PC-3 (cell line): Measurements from ENCODE around the gene CRYGN. TPM values are rescaled to one million over a fixed set of nuclear protein-coding genes. Genes with fewer than 3 reads are reported as not detected.

Experiments
- ATAC-seq: fragments of 200-7000 bp; cut with Tn5 transposase; 2 replicates; pipeline ENCODE4 v1.9.1; 2020; ENCODE audit warnings: mild to moderate bottlenecking, moderate library complexity
- BruUV-seq: library from RNA; stranded (reverse); fragments of 400-500 nt; replicated peaks from 2 replicates; lab custom pipeline; 2021; lab: Mats Ljungman, UMichigan
- CTCF ChIA-PET: fragments of 300-600 bp; sonication (Branson Sonifier 250); formaldehyde crosslinking; loops from one replicate; lab custom pipeline; 2022; ENCODE audit warnings: antibody characterized with exemption; lab: Charles Lee
- POLR2A ChIA-PET: fragments of 300-600 bp; sonication (Branson Sonifier 250); formaldehyde crosslinking; loops from one replicate; lab custom pipeline; 2022; ENCODE audit warnings: antibody characterized with exemption; ENCODE audit not compliant: unreplicated experiment; lab: Charles Lee
- DNase-seq: peaks from one replicate; pipeline ENCODE4 v3.0.0-alpha.2; 2015
- H2AFZ ChIP-seq: fragments of 300-600 bp; sonication (generic); 2 replicates; pipeline ENCODE4 v1.6.0; 2016; ENCODE audit warnings: antibody characterized with exemption, low read length
- H3F3A ChIP-seq: fragments of 300-600 bp; sonication (generic); one replicate; pipeline ENCODE4 v1.6.0; 2017; ENCODE audit warnings: antibody characterized with exemption, low read length, control low read depth, mild to moderate bottlenecking; ENCODE audit not compliant: unreplicated experiment
- H3K27ac ChIP-seq: fragments of 300-600 bp; sonication (generic); 2 replicates; pipeline ENCODE4 v1.5.1; 2016; ENCODE audit warnings: mild to moderate bottlenecking, low read length
- H3K27me3 ChIP-seq: fragments of 300-600 bp; sonication (generic); 2 replicates; pipeline ENCODE4 v1.6.1; 2016; ENCODE audit warnings: low read length, mixed read lengths
- H3K36me3 ChIP-seq: fragments of 300-600 bp; sonication (generic); 2 replicates; pipeline ENCODE4 v1.6.1; 2016; ENCODE audit warnings: low read depth, mixed run types, low read length, mixed read lengths
- H3K4me1 ChIP-seq: fragments of 300-600 bp; sonication (generic); 2 replicates; pipeline ENCODE4 v1.5.1; 2016; ENCODE audit warnings: low read length; ENCODE audit not compliant: insufficient read depth
- H3K4me2 ChIP-seq: fragments of 300-600 bp; sonication (generic); 2 replicates; pipeline ENCODE4 v1.6.0; 2016; ENCODE audit warnings: low read length
- H3K4me3 ChIP-seq: fragments of 300-600 bp; sonication (generic); 2 replicates; pipeline ENCODE4 v1.5.1; 2016; ENCODE audit warnings: mild to moderate bottlenecking, low read length, mixed read lengths
- H3K79me2 ChIP-seq: fragments of 300-600 bp; sonication (generic); 2 replicates; pipeline ENCODE4 v1.6.1; 2017; ENCODE audit warnings: low read length, mixed read lengths
- H3K9ac ChIP-seq: fragments of 300-600 bp; sonication (generic); 2 replicates; pipeline ENCODE4 v1.6.0; 2016; ENCODE audit warnings: mild to moderate bottlenecking, low read length
- H3K9me2 ChIP-seq: fragments of 300-600 bp; sonication (generic); replicated peaks from 2 replicates; pipeline ENCODE4 v1.6.1; 2016; ENCODE audit warnings: mixed run types, low read length, mixed read lengths
- H3K9me3 ChIP-seq: fragments of 300-600 bp; sonication (generic); 2 replicates; pipeline ENCODE4 v1.6.1; 2016; ENCODE audit warnings: low read length, mixed read lengths
- H4K20me1 ChIP-seq: fragments of 300-600 bp; sonication (generic); 2 replicates; pipeline ENCODE4 v1.6.1; 2016; ENCODE audit warnings: low read length, mixed read lengths
- CTCF ChIP-seq: fragments of 300-600 bp; sonication (generic); conservative IDR thresholded peaks from 2 replicates; pipeline ENCODE4 v1.5.1; 2017; ENCODE audit warnings: antibody characterized with exemption, low read depth, mild to moderate bottlenecking, low read length
- EZH2 ChIP-seq: fragments of 300-600 bp; sonication (generic); IDR thresholded peaks from one replicate; pipeline ENCODE4 v1.6.1; 2017; ENCODE audit warnings: antibody characterized with exemption, mild to moderate bottlenecking, low read length; ENCODE audit not compliant: unreplicated experiment
- EZH2phosphoT487 ChIP-seq: fragments of 300-600 bp; sonication (generic); IDR thresholded peaks from 2 replicates; pipeline ENCODE4 v1.6.1; 2018; ENCODE audit warnings: mild to moderate bottlenecking, antibody characterized with exemption, low read length, borderline replicate concordance
- intact Hi-C: fragments of 100-400 bp; cut with micrococcal nuclease; formaldehyde crosslinking; loops from 2 replicates; pipeline ENCODE4 v1.9.0; 2023
- total RNA-seq: library from RNA; depleted of rRNA; stranded (reverse); fragments of >200 nt; gene quantifications from 2 replicates; pipeline ENCODE4 v1.2.3, GENCODE V29; 2014

CRYGN gene
- total RNA-seq, 1 experiment from 2014 or later, result 0.11 TPM

- no peak overlapping the region for H3K27ac ChIP-seq
- TF ChIP-seq EZH2phosphoT487 (no peak), EZH2 (no peak)
- no peaks in the 10 kb centered on the region for H3K9me2 ChIP-seq
- ChIA-PET POLR2A (no interaction called here), CTCF (no interaction called here)
- H4K20me1 ChIP-seq, result no peaks in the 10 kb centered on the region
- intact Hi-C loops, result no loop called here
- H3K27me3 ChIP-seq, result no peaks in the 10 kb centered on the region
- no peaks in the 10 kb centered on the region for H3K79me2 ChIP-seq
- BruUV-seq, result no TSS peak
- ATAC-seq (no peak), DNase-seq (no peak)
- no peaks in the 10 kb centered on the region for H3K36me3 ChIP-seq
- no peak overlapping the region for H3K4me3 ChIP-seq
- H3K4me2 ChIP-seq, result no peak overlapping the region
- H3F3A ChIP-seq, result no peaks in the 10 kb centered on the region
- no peaks in the 10 kb centered on the region for H3K9me3 ChIP-seq
- no peak overlapping the region for H3K9ac ChIP-seq
- H3K4me1 ChIP-seq, result no peaks in the 10 kb centered on the region
- no peak overlapping the region for H2AFZ ChIP-seq
Measured at GRCh38 chr7:151394076-151395035, 45.6 kb downstream of the CRYGN start.

- no peaks in the 10 kb centered on the region for H3F3A ChIP-seq
- TF ChIP-seq CTCF (no peak), EZH2phosphoT487 (no peak), EZH2 (no peak)
- no peaks in the 10 kb centered on the region for H3K79me2 ChIP-seq
- H3K27ac ChIP-seq, result no peak overlapping the region
- no peaks in the 10 kb centered on the region for H3K9me2 ChIP-seq
- peak; percentile 76 for ATAC-seq
- no peak overlapping the region for H3K4me3 ChIP-seq
- intact Hi-C loops, result no loop called here
- no TSS peak for BruUV-seq
- no peak overlapping the region for H2AFZ ChIP-seq
- peak; percentile 11 for DNase-seq
- no peaks in the 10 kb centered on the region for H3K9me3 ChIP-seq
- H3K9ac ChIP-seq, result no peak overlapping the region
- ChIA-PET CTCF (no interaction called here), POLR2A (no interaction called here)
- H3K4me1 ChIP-seq, result no peaks in the 10 kb centered on the region
- H4K20me1 ChIP-seq, result no peaks in the 10 kb centered on the region
- H3K4me2 ChIP-seq, result no peak overlapping the region
- no peaks in the 10 kb centered on the region for H3K36me3 ChIP-seq
- no peaks in the 10 kb centered on the region; the same call in 1 of the 2 replicates for H3K27me3 ChIP-seq
Measured at GRCh38 chr7:151393031-151393977, 46.6 kb downstream of the CRYGN start.

DNA sequence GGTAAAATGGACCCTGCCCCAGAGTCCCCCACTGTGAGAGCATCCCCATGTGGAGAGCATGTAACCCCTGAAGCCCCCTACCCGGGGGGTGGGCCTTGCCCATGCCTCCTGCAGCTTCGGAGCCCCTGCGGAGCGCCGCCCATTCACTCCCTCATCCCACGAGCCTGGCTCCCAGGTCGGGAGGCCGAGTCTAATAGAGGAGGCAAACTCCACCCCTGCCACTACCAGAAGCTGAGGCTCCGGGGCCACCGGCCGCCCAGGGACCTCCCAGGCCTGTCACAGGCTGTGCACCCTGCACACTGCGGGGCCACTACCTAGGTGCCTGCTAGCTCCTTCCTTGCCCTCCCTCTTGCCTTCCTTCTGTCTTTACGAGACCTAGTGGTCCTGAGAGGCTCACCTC lies 47.5 kb downstream of the CRYGN start:
- Histone ChIP-seq H3K4me2 (no peak overlapping the region), H3F3A (no peaks in the 10 kb centered on the region), H3K79me2 (no peaks in the 10 kb centered on the region), H2AFZ (no peak overlapping the region), H3K4me3 (no peak overlapping the region), H3K4me1 (no peaks in the 10 kb centered on the region), H3K9me2 (no peaks in the 10 kb centered on the region), H3K27me3 (no peaks in the 10 kb centered on the region; the same call in 1 of the 2 replicates), H3K36me3 (no peaks in the 10 kb centered on the region), H3K27ac (no peak overlapping the region), H3K9me3 (no peaks in the 10 kb centered on the region), H4K20me1 (no peaks in the 10 kb centered on the region), H3K9ac (no peak overlapping the region)
- TF ChIP-seq CTCF (no peak), EZH2phosphoT487 (no peak), EZH2 (no peak)
- intact Hi-C loops, result no loop called here
- CTCF ChIA-PET, result no interaction called here
- BruUV-seq, result no TSS peak
- ATAC-seq (no peak), DNase-seq (no peak)
- POLR2A ChIA-PET, result no interaction called here
